K562 (cell line): ENCODE results near the gene CNPY4. TPM values are rescaled to one million over a fixed set of nuclear protein-coding genes. Genes with fewer than 3 reads are reported as not detected.

Experiments
- AFF4 ChIP-seq: sonication (generic); formaldehyde crosslinking; IDR thresholded peaks from 2 replicates; pipeline ENCODE4 v1.8.0; 2023; ENCODE audit warnings: mild to moderate bottlenecking, missing genetic modification reagents
- BMI1 ChIP-seq: fragments of 150-350 bp; IDR thresholded peaks from 2 replicates; pipeline ENCODE4 v1.6.1; 2014; ENCODE audit warnings: low read length
- CAMTA2 ChIP-seq: fragments of 250-450 bp; sonication (Bioruptor Pico); conservative IDR thresholded peaks from 2 replicates; pipeline ENCODE4 v1.5.1; 2022
- FOSL1 ChIP-seq: fragments of 200-800 bp; sonication (Bioruptor generic); conservative IDR thresholded peaks from 2 replicates; pipeline ENCODE4 v1.6.1; 2016; ENCODE audit warnings: missing genetic modification characterization, missing compliant biosample characterization
- HIVEP1 ChIP-seq: fragments of 250-450 bp; sonication (Bioruptor Pico); IDR thresholded peaks from 2 replicates; pipeline ENCODE4 v1.4.0; 2020; ENCODE audit warnings: mild to moderate bottlenecking
- KHSRP ChIP-seq: fragments of 450-650 bp; IDR thresholded peaks from 2 replicates; pipeline ENCODE4 v1.6.1; 2017
- MEIS2 ChIP-seq: fragments of 450-650 bp; IDR thresholded peaks from 2 replicates; pipeline ENCODE4 v1.6.1; 2014; ENCODE audit warnings: mild to moderate bottlenecking; ENCODE audit not compliant: partially characterized antibody
- NFE2 ChIP-seq: IDR thresholded peaks from 2 replicates; pipeline ENCODE4 v1.6.1; 2014; ENCODE audit warnings: antibody characterized with exemption, low read depth
- PHF21A ChIP-seq: fragments of 450-650 bp; IDR thresholded peaks from 2 replicates; pipeline ENCODE4 v1.6.1; 2017; ENCODE audit warnings: low read depth, borderline replicate concordance
- RAD51 ChIP-seq: fragments of 450-650 bp; IDR thresholded peaks from 2 replicates; pipeline ENCODE4 v1.7.1; 2016; ENCODE audit warnings: low read depth, mild to moderate bottlenecking, borderline replicate concordance
- SP2 ChIP-seq: IDR thresholded peaks from 2 replicates; pipeline ENCODE4 v1.6.1; 2011; ENCODE audit warnings: mild to moderate bottlenecking, low read depth, low read length, moderate library complexity; ENCODE audit not compliant: poor library complexity, severe bottlenecking; ENCODE audit errors: extremely low read depth
- TAF1 ChIP-seq: IDR thresholded peaks from 2 replicates; pipeline ENCODE4 v1.6.1; 2011; ENCODE audit warnings: mild to moderate bottlenecking, low read length, moderate library complexity; ENCODE audit not compliant: insufficient read depth, control insufficient read depth, severe bottlenecking; ENCODE audit errors: extremely low read depth
- TOE1 ChIP-seq, 2 experiments: fragments of 450-650 bp in 1 of 2; sonication (generic) in 1 of 2; formaldehyde crosslinking in 1 of 2; IDR thresholded peaks; 2 replicates each; pipeline versions ENCODE4 v1.7.1 to v1.8.0; 2016 to 2022; ENCODE audit warnings: borderline replicate concordance in 2 of 2, mild to moderate bottlenecking in 2 of 2, antibody characterized with exemption in 1 of 2, inconsistent platforms in 1 of 2, low read depth in 1 of 2, missing genetic modification reagents in 1 of 2, moderate library complexity in 1 of 2
- ZNF318 ChIP-seq, 2 experiments: fragments of 450-650 bp; IDR thresholded peaks; 2 replicates each; pipeline ENCODE4 v1.6.1; 2016; ENCODE audit warnings: mild to moderate bottlenecking in 2 of 2, borderline replicate concordance in 1 of 2, low read depth in 1 of 2, moderate library complexity in 1 of 2
- ZNF511 ChIP-seq: sonication (generic); formaldehyde crosslinking; IDR thresholded peaks from 2 replicates; pipeline ENCODE4 v1.8.0; 2022; ENCODE audit warnings: mild to moderate bottlenecking, missing genetic modification reagents
- polyA plus RNA-seq, 8 experiments: library from polyadenylated mRNA; depleted of rRNA in 4 of 8; stranded (reverse) in 5 of 8; unstranded in 3 of 8; fragments of >200 nt; fragmentation: Nextera tagmentation in 2 of 8; fragmentation: Illumina TruSeq in 1 of 8; extraction: Ambion mirVana in 2 of 8; extraction: Trizol in 1 of 8; gene quantifications; 2 replicates each; pipeline versions ENCODE4 v1.2.1 to v1.2.3, GENCODE V29; 2011 to 2014; ENCODE audit warnings: inconsistent platforms in 1 of 8, missing spikeins in 1 of 8
- total RNA-seq, 7 experiments: library from RNA; depleted of rRNA in 6 of 7; stranded (reverse); fragments of >200 nt in 6 of 7; fragmentation: Illumina TruSeq in 2 of 7; extraction: Trizol in 2 of 7; gene quantifications; 2 replicates each; pipeline versions ENCODE4 v1.2.1 to v1.2.3, GENCODE V29; 2011 to 2021; ENCODE audit warnings: low replicate concordance in 1 of 7

Gene CNPY4
- total and polyA plus RNA-seq, 9 of the 15 experiments (the other 6 are each of a cell fraction or from before 2014, with no cell fraction given), result 1.9 to 11.2 (median 7.0) TPM

GRCh38 chr7:100081535-100082102 is 37.8 kb upstream of the CNPY4 start, which contains the start of gene ZNF3 (continued):
- TF ChIP-seq TAF1 (peak; percentile 82), KHSRP (no peak), ZNF511 (CRISPR knock-in tag) (peak; percentile 76; the same call in 1 of the 2 replicates), NFE2 (peak; percentile 99), TOE1 (IDR thresholded peaks at IDR 0.05; ENCODE audit: borderline replicate concordance) (peak; percentile 28), TOE1 (CRISPR knock-in tag; IDR thresholded peaks at IDR 0.05; ENCODE audit: borderline replicate concordance, low read depth) (no peak; the same call in 1 of the 2 replicates), ZNF318 (IDR thresholded peaks at IDR 0.05; ENCODE audit: borderline replicate concordance in 1 of 2, low read depth in 1 of 2) (peak in 1 of 2 experiments; percentile 66; a peak in 2 of 4 replicates), MEIS2 (peak; percentile 72), CAMTA2 (no peak), HIVEP1 (CRISPR knock-in tag) (no peak), PHF21A (peak; percentile 37; the same call in 1 of the 2 replicates), AFF4 (CRISPR knock-in tag) (peak; percentile 99), RAD51 (peak; percentile 31; the same call in 1 of the 2 replicates), SP2 (peak; percentile 98), FOSL1 (peak; percentile 94), BMI1 (no peak)
